Sigmoid colon (tissue), 7 donors: ENCODE measurements around the gene RYR3. TPM values are rescaled to one million over a fixed set of nuclear protein-coding genes. Genes with fewer than 3 reads are reported as not detected.

Experiments used
- DNase-seq: peaks from one replicate; pipeline ENCODE4 v3.0.0-alpha.2; 2019
- H3K27ac ChIP-seq, 4 donors: fragments of 200-600 bp; sonication (generic); one replicate each; pipeline ENCODE4 v1.5.1; 2016 to 2019; ENCODE audit warnings: mild to moderate bottlenecking in 1 of 4
- H3K27me3 ChIP-seq, 3 donors: fragments of 200-600 bp; sonication (generic); one replicate each; pipeline ENCODE4 v1.5.1; 2019; ENCODE audit warnings: mild to moderate bottlenecking in 1 of 3
- H3K36me3 ChIP-seq, 4 donors: fragments of 200-600 bp; sonication (generic); one replicate each; pipeline ENCODE4 v1.5.1; 2016 to 2019
- H3K4me1 ChIP-seq, 4 donors: fragments of 200-600 bp; sonication (generic); one replicate each; pipeline ENCODE4 v1.5.1; 2017 to 2019
- H3K4me3 ChIP-seq, 4 donors: fragments of 200-600 bp; sonication (generic); one replicate each; pipeline ENCODE4 v1.5.1; 2017 to 2019; ENCODE audit warnings: mild to moderate bottlenecking in 2 of 4, moderate library complexity in 1 of 4
- H3K9me3 ChIP-seq, 4 donors: fragments of 200-600 bp in 3 of 4; sonication (generic) in 3 of 4; one replicate each; pipeline versions ENCODE4 v1.5.1 to v1.6.1; 2013 to 2019
- CTCF ChIP-seq, 4 experiments: fragments of 450-650 bp in 3 of 4; fragments of 200-600 bp in 1 of 4; IDR thresholded peaks; one replicate each; pipeline ENCODE4 v1.5.1; 2016 to 2019; ENCODE audit warnings: antibody characterized with exemption in 4 of 4, mild to moderate bottlenecking in 3 of 4, moderate library complexity in 2 of 4
- EP300 ChIP-seq, 4 donors: sonication (generic); formaldehyde crosslinking; IDR thresholded peaks; one replicate each; pipeline ENCODE4 v1.6.1; 2017; ENCODE audit warnings: antibody characterized with exemption in 4 of 4
- POLR2A ChIP-seq, 2 donors: fragments of 450-650 bp; IDR thresholded peaks; one replicate each; pipeline ENCODE4 v1.6.1; 2016; ENCODE audit warnings: antibody characterized with exemption in 2 of 2, mild to moderate bottlenecking in 2 of 2, moderate library complexity in 2 of 2
- POLR2AphosphoS5 ChIP-seq, 4 donors: sonication (generic); formaldehyde crosslinking; IDR thresholded peaks; one replicate each; pipeline ENCODE4 v1.6.1; 2017; ENCODE audit warnings: antibody characterized with exemption in 4 of 4
- WGBS, 2 donors: extraction: QIAGEN DNeasy Blood & Tissue Kit; methylation state at CpG; one replicate each; pipeline ENCODE4 v1.1.7; 2013; 5-methylcytosine and 5-hydroxymethylcytosine counted together
- intact Hi-C: fragments of 100-400 bp; cut with DNase I; formaldehyde crosslinking; loops from one replicate; pipeline ENCODE4 v1.15.1; 2023
- polyA plus RNA-seq, 3 donors: library from polyadenylated mRNA; stranded (reverse); fragments of 200-250 nt; gene quantifications; one replicate each; pipeline ENCODE4 v1.2.3, GENCODE V29; 2013
- total RNA-seq, 4 donors: library from RNA; depleted of rRNA; stranded (reverse); fragments of >200 nt; gene quantifications; one replicate each; pipeline ENCODE4 v1.1.0, GENCODE V29; 2016
- donor health status: healthy with polysubstance abuse.
- donor health status: Bipolar disorder and iron deficiency.
- donor health status: healthy.

The RYR3 gene
- total and polyA plus RNA-seq, 7 donors = 0.38 to 29.1 (median 10.5) TPM; not detected in 1

- WGBS, 2 donors = 49 to 76% methylated on average over 1 of the region's 1 CpG
- Histone ChIP-seq H3K4me3 (no peak overlapping the region), H3K27ac (no peak overlapping the region), H3K36me3 (no peaks in the 10 kb centered on the region), H3K9me3 (no peaks in the 10 kb centered on the region), H3K4me1 (no peaks in the 10 kb centered on the region), H3K27me3 (no peaks in the 10 kb centered on the region)
- no peak for DNase-seq
- intact Hi-C loops = no loop called here
- TF ChIP-seq POLR2A (IDR thresholded peaks at IDR 0.05) (no peak), POLR2AphosphoS5 (IDR thresholded peaks at IDR 0.05) (no peak), CTCF (IDR thresholded peaks at IDR 0.05) (no peak), EP300 (IDR thresholded peaks at IDR 0.05) (no peak)
Observed at GRCh38 chr15:33344530-33344929, 33.8 kb downstream of the RYR3 start.

- Histone ChIP-seq H3K27me3 (no peaks in the 10 kb centered on the region), H3K4me1 (no peaks in the 10 kb centered on the region), H3K36me3 (no peaks in the 10 kb centered on the region), H3K9me3 (no peaks in the 10 kb centered on the region), H3K27ac (no peak overlapping the region), H3K4me3 (no peak overlapping the region)
- no peak for DNase-seq
- intact Hi-C loops = no loop called here
- TF ChIP-seq EP300 (IDR thresholded peaks at IDR 0.05) = no peak
- no peak for TF ChIP-seq CTCF (IDR thresholded peaks at IDR 0.05)
- TF ChIP-seq POLR2A (IDR thresholded peaks at IDR 0.05) = no peak
- TF ChIP-seq POLR2AphosphoS5 (IDR thresholded peaks at IDR 0.05) = no peak
- 90% methylated on average over 1 of the region's 1 CpG for WGBS, 2 donors
Observed at GRCh38 chr15:33354411-33354810, 43.6 kb downstream of the RYR3 start.

GRCh38 chr15:33357845-33358244, 47.1 kb downstream of the RYR3 start:
- no peaks in the 10 kb centered on the region for H3K36me3 ChIP-seq
- no peaks in the 10 kb centered on the region for H3K4me1 ChIP-seq
- TF ChIP-seq POLR2A (IDR thresholded peaks at IDR 0.05) = no peak
- no peak for TF ChIP-seq CTCF (IDR thresholded peaks at IDR 0.05)
- TF ChIP-seq POLR2AphosphoS5 (IDR thresholded peaks at IDR 0.05) = no peak
- TF ChIP-seq EP300 (IDR thresholded peaks at IDR 0.05) = no peak
- H3K27me3 ChIP-seq = no peaks in the 10 kb centered on the region
- H3K4me3 ChIP-seq = no peak overlapping the region
- DNase-seq = no peak
- no peaks in the 10 kb centered on the region for H3K9me3 ChIP-seq
- intact Hi-C loops = no loop called here
- H3K27ac ChIP-seq = no peak overlapping the region
- 60 to 77% methylated on average over 4 of the region's 4 CpGs for WGBS, 2 donors

GRCh38 chr15:33358306-33358705, 47.5 kb downstream of the RYR3 start:
- H3K27me3 ChIP-seq = no peaks in the 10 kb centered on the region
- no peaks in the 10 kb centered on the region for H3K36me3 ChIP-seq
- 17 to 50% methylated on average over 2 of the region's 2 CpGs for WGBS, 2 donors
- H3K9me3 ChIP-seq = no peaks in the 10 kb centered on the region
- no peaks in the 10 kb centered on the region for H3K4me1 ChIP-seq
- TF ChIP-seq POLR2A (IDR thresholded peaks at IDR 0.05) (no peak), CTCF (IDR thresholded peaks at IDR 0.05) (no peak), EP300 (IDR thresholded peaks at IDR 0.05) (no peak), POLR2AphosphoS5 (IDR thresholded peaks at IDR 0.05) (no peak)
- DNase-seq = no peak
- H3K27ac ChIP-seq = no peak overlapping the region
- intact Hi-C loops = no loop called here
- H3K4me3 ChIP-seq = no peak overlapping the region

- 52 to 63% methylated on average over 1 of the region's 1 CpG for WGBS, 2 donors
- intact Hi-C loops = no loop called here
Observed at GRCh38 chr15:33360886-33361285, 50.1 kb downstream of the RYR3 start.

More at GRCh38 chr15:33360886-33361285, 50.1 kb downstream of the RYR3 start:
- no peaks in the 10 kb centered on the region for H3K36me3 ChIP-seq
- H3K27me3 ChIP-seq = no peaks in the 10 kb centered on the region
- no peak for DNase-seq
- TF ChIP-seq POLR2AphosphoS5 (IDR thresholded peaks at IDR 0.05) (no peak), EP300 (IDR thresholded peaks at IDR 0.05) (no peak), CTCF (IDR thresholded peaks at IDR 0.05) (no peak), POLR2A (IDR thresholded peaks at IDR 0.05) (no peak)
- H3K27ac ChIP-seq = no peak overlapping the region
- no peaks in the 10 kb centered on the region for H3K4me1 ChIP-seq
- no peaks in the 10 kb centered on the region for H3K9me3 ChIP-seq
- no peak overlapping the region for H3K4me3 ChIP-seq
